ENCODE measurements around the gene UBA1.

GRCh38 chrX:47151435-47151834 is 42.2 kb upstream of the UBA1 start:
- TF ChIP-seq, protein P1, sequence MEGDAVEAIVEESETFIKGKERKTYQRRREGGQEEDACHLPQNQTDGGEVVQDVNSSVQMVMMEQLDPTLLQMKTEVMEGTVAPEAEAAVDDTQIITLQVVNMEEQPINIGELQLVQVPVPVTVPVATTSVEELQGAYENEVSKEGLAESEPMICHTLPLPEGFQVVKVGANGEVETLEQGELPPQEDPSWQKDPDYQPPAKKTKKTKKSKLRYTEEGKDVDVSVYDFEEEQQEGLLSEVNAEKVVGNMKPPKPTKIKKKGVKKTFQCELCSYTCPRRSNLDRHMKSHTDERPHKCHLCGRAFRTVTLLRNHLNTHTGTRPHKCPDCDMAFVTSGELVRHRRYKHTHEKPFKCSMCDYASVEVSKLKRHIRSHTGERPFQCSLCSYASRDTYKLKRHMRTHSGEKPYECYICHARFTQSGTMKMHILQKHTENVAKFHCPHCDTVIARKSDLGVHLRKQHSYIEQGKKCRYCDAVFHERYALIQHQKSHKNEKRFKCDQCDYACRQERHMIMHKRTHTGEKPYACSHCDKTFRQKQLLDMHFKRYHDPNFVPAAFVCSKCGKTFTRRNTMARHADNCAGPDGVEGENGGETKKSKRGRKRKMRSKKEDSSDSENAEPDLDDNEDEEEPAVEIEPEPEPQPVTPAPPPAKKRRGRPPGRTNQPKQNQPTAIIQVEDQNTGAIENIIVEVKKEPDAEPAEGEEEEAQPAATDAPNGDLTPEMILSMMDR (IDR thresholded peaks at IDR 0.05; ENCODE audit: low read depth, low read length, poor library complexity, severe bottlenecking), result no peak
- no peak for TF ChIP-seq EZH2phosphoT487 (IDR thresholded peaks at IDR 0.05; ENCODE audit: borderline replicate concordance, low read length)
